Smooth muscle cell (in vitro differentiated cells): Measurements from ENCODE around the gene CBLN3. TPM values are rescaled to one million over a fixed set of nuclear protein-coding genes. Genes with fewer than 3 reads are reported as not detected.

Experiments used
- DNase-seq: peaks from one replicate; lab custom pipeline; 2025; ENCODE audit not compliant: unreplicated experiment; lab: John Stamatoyannopoulos, UW
- H2AFZ ChIP-seq: fragments of 200-600 bp; sonication (generic); 2 replicates; pipeline ENCODE4 v1.6.0; 2016; ENCODE audit warnings: antibody characterized with exemption, low read depth, mild to moderate bottlenecking
- H3F3A ChIP-seq: fragments of 200-600 bp; sonication (generic); 2 replicates; pipeline ENCODE4 v1.6.0; 2017; ENCODE audit warnings: antibody characterized with exemption, low read depth
- H3K27ac ChIP-seq: fragments of 200-600 bp; sonication (generic); 2 replicates; pipeline ENCODE4 v1.5.1; 2016; ENCODE audit warnings: low read depth, mild to moderate bottlenecking
- H3K27me3 ChIP-seq: fragments of 200-600 bp; sonication (generic); 2 replicates; pipeline ENCODE4 v1.6.1; 2016; ENCODE audit warnings: low read depth, mild to moderate bottlenecking
- H3K36me3 ChIP-seq: fragments of 200-600 bp; sonication (generic); 2 replicates; pipeline ENCODE4 v1.5.1; 2016; ENCODE audit warnings: low read depth
- H3K4me1 ChIP-seq: fragments of 200-600 bp; sonication (generic); 2 replicates; pipeline ENCODE4 v1.5.1; 2016; ENCODE audit warnings: low read depth
- H3K4me2 ChIP-seq: fragments of 200-600 bp; sonication (generic); 2 replicates; pipeline ENCODE4 v1.6.0; 2016; ENCODE audit warnings: mild to moderate bottlenecking
- H3K4me3 ChIP-seq: fragments of 200-600 bp; sonication (generic); 2 replicates; pipeline ENCODE4 v1.5.1; 2016; ENCODE audit warnings: mild to moderate bottlenecking
- H3K79me2 ChIP-seq: fragments of 200-600 bp; sonication (generic); 2 replicates; pipeline ENCODE4 v1.6.0; 2016; ENCODE audit warnings: low read depth, mild to moderate bottlenecking
- H3K9ac ChIP-seq: fragments of 200-600 bp; sonication (generic); 2 replicates; pipeline ENCODE4 v1.6.0; 2016; ENCODE audit warnings: low read depth
- H3K9me3 ChIP-seq: fragments of 200-600 bp; sonication (generic); replicated peaks from 2 replicates; pipeline ENCODE4 v1.5.1; 2016; ENCODE audit warnings: low read depth
- H4K20me1 ChIP-seq: fragments of 200-600 bp; sonication (generic); 2 replicates; pipeline ENCODE4 v1.6.0; 2016; ENCODE audit warnings: low read depth
- CTCF ChIP-seq: fragments of 200-600 bp; sonication (generic); IDR thresholded peaks from 2 replicates; pipeline ENCODE4 v1.5.1; 2017; ENCODE audit warnings: borderline replicate concordance, mild to moderate bottlenecking, antibody characterized with exemption; ENCODE audit not compliant: insufficient read depth, poor library complexity, severe bottlenecking
- WGBS: methylation state at CpG from one replicate; pipeline ENCODE4 v1.1.7; 2016; ENCODE audit warnings: low lambda C conversion rate; 5-methylcytosine and 5-hydroxymethylcytosine counted together
- polyA plus RNA-seq: library from polyadenylated mRNA; unstranded; fragments of >200 nt; fragmentation: Nextera tagmentation; extraction: Ambion mirVana; gene quantifications from 2 replicates; pipeline ENCODE4 v1.2.1, GENCODE V29; 2016
- total RNA-seq: library from RNA; depleted of rRNA; stranded (reverse); fragments of >200 nt; gene quantifications from 2 replicates; pipeline ENCODE4 v1.2.3, GENCODE V29; 2014

CBLN3 gene
- total and polyA plus RNA-seq, 2 experiments from 2014 or later = 1.1 to 1.6 TPM

DNA sequence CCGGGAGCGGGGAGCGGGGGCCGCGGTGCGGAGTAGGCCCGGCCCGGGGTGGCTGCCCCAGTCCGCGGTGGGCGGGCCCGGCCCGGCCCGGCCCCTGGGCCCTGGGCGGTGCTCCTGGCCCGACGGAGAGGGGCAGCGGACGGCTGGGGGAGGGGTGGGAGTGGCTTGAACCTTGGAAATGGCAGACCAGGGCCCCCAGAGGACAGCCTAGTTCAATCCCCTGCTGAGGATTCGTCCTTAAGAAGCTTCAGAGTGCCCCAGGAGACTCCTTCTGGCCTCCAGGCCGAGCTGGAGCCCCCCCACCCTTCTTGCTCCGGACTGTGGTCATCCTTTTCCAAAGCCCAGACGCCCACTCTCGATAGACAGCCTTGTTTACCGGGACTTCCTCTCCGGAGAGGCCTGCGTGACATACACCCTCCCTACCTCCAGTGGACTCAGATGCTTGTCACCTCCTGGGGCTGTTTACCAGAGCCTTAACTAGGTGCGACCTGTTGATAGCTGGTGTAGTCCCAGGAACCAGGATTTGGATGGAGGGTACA, 744 bp upstream of the CBLN3 start:
- H2AFZ ChIP-seq = no peak overlapping the region
- under 1% methylated on average over 8 of the region's 28 CpGs for WGBS
- H4K20me1 ChIP-seq = peaks cover 27% of the 10 kb centered on the region
- H3K79me2 ChIP-seq = peaks cover 22% of the 10 kb centered on the region
- no peaks in the 10 kb centered on the region for H3K36me3 ChIP-seq
- peak overlapping the region; percentile 81 for H3K4me3 ChIP-seq
- no peak for TF ChIP-seq CTCF
- H3K9me3 ChIP-seq = no peaks in the 10 kb centered on the region
- peak; percentile 90 for DNase-seq
- H3K4me1 ChIP-seq = peaks cover 10% of the 10 kb centered on the region
- no peaks in the 10 kb centered on the region for H3K27me3 ChIP-seq
- peak overlapping the region; percentile 96 for H3K27ac ChIP-seq
- H3K4me2 ChIP-seq = peak overlapping the region; percentile 96
- peak overlapping the region; percentile 99 for H3K9ac ChIP-seq
- H3F3A ChIP-seq = peaks cover 12% of the 10 kb centered on the region

DNA sequence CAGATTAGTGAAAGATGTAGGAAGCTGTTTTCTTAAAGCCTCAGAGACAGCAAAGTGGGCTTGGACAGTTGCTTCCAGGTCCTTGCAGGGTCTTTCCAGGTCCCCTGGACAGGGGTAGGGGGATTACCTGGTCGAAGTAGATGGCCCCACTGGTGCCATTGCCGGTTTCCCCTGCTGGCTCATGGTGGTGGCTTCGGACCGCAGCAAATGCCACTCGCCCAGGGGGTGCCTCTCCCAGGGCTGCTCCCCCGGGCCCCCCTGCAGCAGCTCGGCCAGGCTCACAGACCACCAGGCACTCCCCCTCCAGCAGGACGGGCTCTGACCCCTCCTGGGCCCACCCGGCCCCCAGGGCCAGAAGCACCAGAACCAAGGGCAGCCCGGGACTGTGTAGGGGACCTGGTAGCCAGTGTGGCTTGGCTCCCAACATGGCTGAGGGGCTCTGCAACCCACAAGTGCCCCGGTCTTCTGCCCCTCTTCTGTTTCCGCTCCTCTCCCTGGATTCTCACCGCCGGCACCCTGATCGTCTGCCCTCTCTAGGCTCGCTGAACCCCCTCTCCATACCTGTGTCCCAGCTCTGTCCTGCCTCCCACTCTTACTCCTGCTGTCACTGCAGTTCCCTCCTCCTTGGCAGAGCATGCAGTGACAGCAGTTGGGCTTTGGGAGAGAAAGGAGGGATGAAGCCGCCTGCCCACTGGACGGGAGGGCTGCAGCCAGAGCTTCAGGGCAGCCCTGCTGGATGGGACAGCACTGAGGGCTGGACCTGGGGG, 657 bp downstream of the CBLN3 start:
- Histone ChIP-seq H3F3A (peaks cover 5% of the 10 kb centered on the region), H3K79me2 (peaks cover 22% of the 10 kb centered on the region), H4K20me1 (peaks cover 27% of the 10 kb centered on the region), H3K4me2 (peak overlapping the region; percentile 96), H3K9ac (peak overlapping the region; percentile 99), H3K9me3 (no peaks in the 10 kb centered on the region), H3K36me3 (no peaks in the 10 kb centered on the region), H3K27ac (peak overlapping the region; percentile 96), H2AFZ (no peak overlapping the region), H3K27me3 (no peaks in the 10 kb centered on the region), H3K4me3 (peak overlapping the region; percentile 81), H3K4me1 (peaks cover 10% of the 10 kb centered on the region)
- WGBS = 93% methylated on average over 17 of the region's 18 CpGs
- DNase-seq = no peak
- no peak for TF ChIP-seq CTCF

- no peaks in the 10 kb centered on the region for H3K9me3 ChIP-seq
- H2AFZ ChIP-seq = no peak overlapping the region
- H3K9ac ChIP-seq = no peak overlapping the region
- no peak for DNase-seq
- H3K79me2 ChIP-seq = peaks cover 22% of the 10 kb centered on the region
- peaks cover 5% of the 10 kb centered on the region for H3F3A ChIP-seq
- peaks cover 20% of the 10 kb centered on the region for H4K20me1 ChIP-seq
- no peak for TF ChIP-seq CTCF
- no peak overlapping the region for H3K4me2 ChIP-seq
- peaks cover 10% of the 10 kb centered on the region for H3K4me1 ChIP-seq
- H3K4me3 ChIP-seq = no peak overlapping the region
- no peaks in the 10 kb centered on the region for H3K27me3 ChIP-seq
- no peaks in the 10 kb centered on the region for H3K36me3 ChIP-seq
- no peak overlapping the region for H3K27ac ChIP-seq
- WGBS = 94% methylated on average over 18 of the region's 18 CpGs
Observed at GRCh38 chr14:24427537-24428508, 1.6 kb downstream of the CBLN3 start.
